Prostate gland (tissue), 2 donors: ENCODE measurements around the gene TMEM59L. TPM values are rescaled to one million over a fixed set of nuclear protein-coding genes. Genes with fewer than 3 reads are reported as not detected.

Experiments used
- DNase-seq: peaks from one replicate; pipeline ENCODE4 v3.0.0-alpha.2; 2019; ENCODE audit warnings: low spot score
- H3K27ac ChIP-seq, 2 donors: fragments of 200-600 bp; sonication (generic); 2 replicates each; pipeline ENCODE4 v1.5.1; 2017 to 2019
- H3K27me3 ChIP-seq: fragments of 200-600 bp; sonication (generic); replicated peaks from 2 replicates; pipeline ENCODE4 v1.5.1; 2019; ENCODE audit not compliant: insufficient read depth
- H3K36me3 ChIP-seq, 2 donors: fragments of 200-600 bp; sonication (generic); 1 replicate in 1 of 2; 2 replicates in 1 of 2; pipeline versions ENCODE4 v1.5.1 to v1.8.1; 2017 to 2019
- H3K4me1 ChIP-seq: fragments of 200-600 bp; sonication (generic); replicated peaks from 2 replicates; pipeline ENCODE4 v1.5.1; 2019
- H3K4me3 ChIP-seq, 2 donors: fragments of 200-600 bp; sonication (generic); 2 replicates each; pipeline ENCODE4 v1.5.1; 2017 to 2019
- H3K9me3 ChIP-seq: fragments of 200-600 bp; sonication (generic); 2 replicates; pipeline ENCODE4 v1.5.1; 2017
- POLR2A ChIP-seq: fragments of 450-650 bp; IDR thresholded peaks from one replicate; pipeline ENCODE4 v1.6.1; 2016; ENCODE audit warnings: antibody characterized with exemption, mild to moderate bottlenecking
- POLR2AphosphoS5 ChIP-seq: sonication (generic); formaldehyde crosslinking; IDR thresholded peaks from one replicate; pipeline ENCODE4 v1.6.1; 2017; ENCODE audit warnings: antibody characterized with exemption
- WGBS: methylation state at CpG from one replicate; pipeline ENCODE4 v1.1.5; 2018; 5-methylcytosine and 5-hydroxymethylcytosine counted together
- intact Hi-C: fragments of 100-400 bp; cut with DNase I; formaldehyde crosslinking; loops from one replicate; pipeline ENCODE4 v1.14.2; 2022
- total RNA-seq, 2 donors: library from RNA; depleted of rRNA; stranded (reverse); fragments of >200 nt; gene quantifications; one replicate each; pipeline ENCODE4 v1.1.0, GENCODE V29; 2016
- TF ChIP-seq, protein P1 (sequence below), 4 experiments: fragments of 200-600 bp in 2 of 4; fragments of 450-650 bp in 2 of 4; sonication (generic) in 2 of 4; IDR thresholded peaks; 1 replicate in 3 of 4; 2 replicates in 1 of 4; pipeline ENCODE4 v1.5.1; 2016 to 2019; ENCODE audit warnings: antibody characterized with exemption in 4 of 4, mild to moderate bottlenecking in 2 of 4, moderate library complexity in 2 of 4

The TMEM59L gene
- total RNA-seq, 2 donors from 2014 or later = 0.27 to 3.6 TPM

DNA sequence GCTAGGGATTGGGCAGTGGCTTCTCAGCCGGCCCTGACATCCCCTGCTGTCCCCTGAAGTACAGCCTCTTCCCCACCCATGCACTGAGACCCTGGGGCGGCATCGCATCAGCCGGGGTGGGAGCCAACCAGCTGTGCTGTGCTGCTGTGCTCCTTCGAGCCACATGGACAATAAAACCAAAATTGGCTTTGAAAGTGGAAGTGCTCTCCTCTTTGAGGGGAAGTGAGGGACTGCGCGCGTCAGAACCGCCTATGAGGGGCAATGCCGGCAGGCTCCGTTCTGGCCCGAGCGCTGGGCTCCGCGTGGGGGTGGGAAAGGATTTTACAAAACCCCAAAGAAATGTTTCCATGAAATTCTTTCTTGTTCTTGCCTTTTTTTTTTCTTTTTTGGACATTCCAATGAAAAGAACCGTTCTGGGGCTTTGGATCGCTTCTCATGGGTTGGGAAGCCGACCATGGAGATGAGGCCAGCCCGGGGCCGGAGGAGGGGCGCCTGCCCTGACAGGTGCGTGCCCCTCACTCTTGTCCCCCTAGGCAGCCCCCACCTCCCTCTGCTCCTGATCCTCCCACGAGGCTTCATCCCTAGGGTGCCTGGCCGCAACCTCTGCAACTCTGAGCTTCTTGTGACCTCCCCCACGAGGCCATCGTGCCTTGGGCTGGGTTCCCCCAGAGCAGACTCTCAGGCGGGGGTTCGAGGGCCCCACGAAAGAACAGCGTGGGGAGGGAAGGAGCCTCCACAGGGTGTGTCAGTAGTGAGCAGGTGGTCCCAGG is 46.8 kb downstream of the TMEM59L start:
- Histone ChIP-seq H3K27me3 (no peaks in the 10 kb centered on the region), H3K9me3 (no peaks in the 10 kb centered on the region), H3K27ac (peak overlapping the region; percentile 60), H3K4me1 (no peaks in the 10 kb centered on the region), H3K4me3 (no peak overlapping the region), H3K36me3 (no peaks in the 10 kb centered on the region)
- DNase-seq = no peak
- TF ChIP-seq POLR2AphosphoS5 = no peak
- no peak for TF ChIP-seq POLR2A
- TF ChIP-seq, protein P1, sequence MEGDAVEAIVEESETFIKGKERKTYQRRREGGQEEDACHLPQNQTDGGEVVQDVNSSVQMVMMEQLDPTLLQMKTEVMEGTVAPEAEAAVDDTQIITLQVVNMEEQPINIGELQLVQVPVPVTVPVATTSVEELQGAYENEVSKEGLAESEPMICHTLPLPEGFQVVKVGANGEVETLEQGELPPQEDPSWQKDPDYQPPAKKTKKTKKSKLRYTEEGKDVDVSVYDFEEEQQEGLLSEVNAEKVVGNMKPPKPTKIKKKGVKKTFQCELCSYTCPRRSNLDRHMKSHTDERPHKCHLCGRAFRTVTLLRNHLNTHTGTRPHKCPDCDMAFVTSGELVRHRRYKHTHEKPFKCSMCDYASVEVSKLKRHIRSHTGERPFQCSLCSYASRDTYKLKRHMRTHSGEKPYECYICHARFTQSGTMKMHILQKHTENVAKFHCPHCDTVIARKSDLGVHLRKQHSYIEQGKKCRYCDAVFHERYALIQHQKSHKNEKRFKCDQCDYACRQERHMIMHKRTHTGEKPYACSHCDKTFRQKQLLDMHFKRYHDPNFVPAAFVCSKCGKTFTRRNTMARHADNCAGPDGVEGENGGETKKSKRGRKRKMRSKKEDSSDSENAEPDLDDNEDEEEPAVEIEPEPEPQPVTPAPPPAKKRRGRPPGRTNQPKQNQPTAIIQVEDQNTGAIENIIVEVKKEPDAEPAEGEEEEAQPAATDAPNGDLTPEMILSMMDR (IDR thresholded peaks at IDR 0.05) = no peak
- intact Hi-C loops = no loop called here
- WGBS = 66% methylated on average over 29 of the region's 30 CpGs

DNA sequence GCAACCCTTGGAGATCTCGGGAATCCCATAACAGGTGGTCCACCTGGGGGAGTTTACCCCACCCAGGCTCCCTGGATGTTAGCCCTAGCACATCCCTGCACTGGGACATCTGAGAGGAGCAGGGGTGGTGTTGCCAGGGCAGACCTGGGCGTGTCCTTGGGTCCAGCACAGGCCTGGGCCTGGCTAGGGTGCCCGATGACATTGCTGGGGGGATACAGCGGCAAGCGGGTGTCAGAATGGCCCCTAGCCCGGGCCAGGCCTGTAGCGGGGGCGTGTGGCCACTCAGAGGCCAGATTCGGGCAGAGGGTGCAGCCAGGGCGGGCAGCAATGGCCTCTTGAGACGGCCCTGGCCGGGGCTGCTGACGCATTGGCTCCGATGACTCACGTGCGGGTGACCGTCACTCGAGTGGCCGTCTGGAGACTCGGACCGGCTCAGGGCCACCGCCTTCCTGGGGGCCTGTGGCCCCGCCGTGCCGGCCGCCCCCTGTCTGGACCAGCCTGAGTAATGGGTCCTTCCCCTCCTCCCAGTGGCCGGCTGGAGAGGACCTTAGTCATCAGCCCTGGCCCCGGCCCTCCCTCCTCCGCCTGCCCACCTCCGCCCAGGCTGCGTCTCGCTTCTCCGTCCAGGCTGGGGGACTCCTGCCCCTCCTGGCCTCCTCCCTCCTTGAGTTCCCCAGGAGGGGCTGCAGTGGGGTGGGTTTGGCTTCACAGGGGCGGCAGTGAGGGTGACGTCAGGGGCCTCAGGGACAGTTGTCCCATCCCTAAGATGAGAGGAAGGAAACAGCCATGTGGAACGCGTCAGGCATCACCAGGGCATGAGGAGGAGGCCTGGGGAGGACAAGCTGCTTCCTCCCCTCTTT is 47.6 kb downstream of the TMEM59L start:
- no peak overlapping the region for H3K4me3 ChIP-seq
- no peaks in the 10 kb centered on the region for H3K4me1 ChIP-seq
- TF ChIP-seq POLR2AphosphoS5 (no peak), POLR2A (no peak)
- TF ChIP-seq, protein P1 (IDR thresholded peaks at IDR 0.05) = no peak
- intact Hi-C loops = no loop called here
- peak overlapping the region; percentile 60 for H3K27ac ChIP-seq
- no peaks in the 10 kb centered on the region for H3K27me3 ChIP-seq
- DNase-seq = no peak
- no peaks in the 10 kb centered on the region for H3K9me3 ChIP-seq
- H3K36me3 ChIP-seq = no peaks in the 10 kb centered on the region
- 80% methylated on average over 35 of the region's 37 CpGs for WGBS

DNA sequence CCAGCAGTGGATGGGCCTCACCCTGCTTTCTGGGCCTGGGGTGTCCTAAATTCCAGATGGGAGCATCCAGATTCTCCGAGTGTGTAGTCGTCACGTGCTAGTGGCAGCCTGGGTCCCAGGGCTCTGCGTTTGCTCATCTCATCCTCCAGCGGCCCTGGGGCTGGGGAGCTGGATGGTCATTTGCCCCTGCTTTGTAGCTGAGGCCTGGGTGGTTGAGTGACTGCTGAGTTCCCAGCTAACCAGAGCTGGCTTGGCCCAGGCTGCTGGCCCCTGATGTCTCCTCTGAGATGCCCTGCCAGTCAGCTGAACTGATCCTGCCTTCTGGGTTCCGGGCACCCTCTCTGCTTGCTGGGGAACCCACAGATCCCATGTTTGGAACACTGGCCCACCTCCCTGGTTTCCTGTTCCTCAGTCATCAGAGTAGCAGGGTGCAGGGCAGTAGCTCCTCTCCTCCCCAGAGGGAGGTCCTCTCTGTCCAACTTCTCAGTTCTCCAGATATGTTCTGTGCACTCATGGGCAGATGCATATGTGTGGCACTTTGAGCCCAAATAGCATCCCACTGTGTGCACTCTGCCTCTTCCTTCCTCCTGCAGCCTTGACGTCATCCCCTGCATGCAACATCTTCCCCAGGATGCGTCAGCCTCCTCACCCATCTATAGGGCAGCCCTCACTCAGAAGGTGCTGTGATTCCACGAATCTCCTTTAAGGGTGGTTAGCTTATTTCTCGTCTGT is 48.4 kb downstream of the TMEM59L start:
- Histone ChIP-seq H3K27me3 (no peaks in the 10 kb centered on the region), H3K36me3 (no peaks in the 10 kb centered on the region), H3K27ac (peak overlapping the region in 1 of 2 donors; percentile 60), H3K9me3 (no peaks in the 10 kb centered on the region), H3K4me1 (no peaks in the 10 kb centered on the region), H3K4me3 (no peak overlapping the region)
- DNase-seq = no peak
- intact Hi-C loops = no loop called here
- no peak for TF ChIP-seq POLR2A
- TF ChIP-seq, protein P1 (IDR thresholded peaks at IDR 0.05) = no peak
- TF ChIP-seq POLR2AphosphoS5 = no peak
- 69% methylated on average over 10 of the region's 10 CpGs for WGBS

DNA sequence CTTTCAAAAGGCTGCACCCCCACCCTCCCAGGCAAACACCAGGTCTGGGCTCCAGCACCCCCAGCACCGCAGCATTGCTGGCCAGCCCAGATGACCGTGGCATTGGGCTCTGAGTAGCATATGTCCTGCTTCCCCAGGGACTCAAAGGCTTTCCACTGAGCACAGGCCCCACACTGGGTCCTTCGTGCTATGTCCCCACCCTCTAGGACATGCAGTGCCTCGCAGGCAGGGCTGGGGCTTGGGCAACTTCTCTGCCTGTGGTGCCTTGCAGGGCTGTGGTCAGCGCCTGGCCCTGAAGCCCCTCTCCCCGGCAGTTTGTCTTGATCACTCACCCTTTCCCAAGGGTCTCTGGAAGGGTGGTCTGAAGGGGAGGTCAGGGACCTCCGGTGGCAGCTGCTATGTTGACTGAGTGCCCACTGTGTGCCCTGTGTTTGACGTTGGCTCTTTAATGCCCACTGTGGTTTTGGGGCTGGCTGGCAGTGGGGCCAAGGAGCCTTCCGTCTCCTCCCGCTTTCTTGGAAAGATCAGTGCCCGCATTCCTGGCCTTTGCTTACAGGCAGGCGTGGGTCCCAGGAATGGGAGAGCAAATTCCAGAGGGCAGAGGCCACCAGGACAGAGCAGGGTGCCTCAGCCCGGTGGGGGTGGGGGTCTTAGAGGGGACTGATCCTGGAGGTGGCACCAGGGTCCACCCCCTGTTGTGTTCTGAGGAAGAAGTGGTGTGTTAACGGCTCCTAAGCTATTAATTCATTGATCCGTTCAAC is 50.5 kb downstream of the TMEM59L start:
- Histone ChIP-seq H3K27me3 (no peaks in the 10 kb centered on the region), H3K4me3 (no peak overlapping the region), H3K4me1 (no peaks in the 10 kb centered on the region), H3K9me3 (no peaks in the 10 kb centered on the region), H3K27ac (no peak overlapping the region), H3K36me3 (peaks cover 0 to 2% of the 10 kb centered on the region in 2 donors)
- 68% methylated on average over 15 of the region's 15 CpGs for WGBS
- intact Hi-C loops = no loop called here
- no peak for DNase-seq
- TF ChIP-seq POLR2A (no peak), POLR2AphosphoS5 (no peak)
- TF ChIP-seq, protein P1 (IDR thresholded peaks at IDR 0.05) = no peak
